Left hindlimb (tissue), 1 donor: ENCODE results near the gene RSPO3.

ENCODE experiments used
- DNase-seq: peaks from one replicate; pipeline ENCODE4 v3.0.0-alpha.2; 2018

RSPO3 gene

DNA sequence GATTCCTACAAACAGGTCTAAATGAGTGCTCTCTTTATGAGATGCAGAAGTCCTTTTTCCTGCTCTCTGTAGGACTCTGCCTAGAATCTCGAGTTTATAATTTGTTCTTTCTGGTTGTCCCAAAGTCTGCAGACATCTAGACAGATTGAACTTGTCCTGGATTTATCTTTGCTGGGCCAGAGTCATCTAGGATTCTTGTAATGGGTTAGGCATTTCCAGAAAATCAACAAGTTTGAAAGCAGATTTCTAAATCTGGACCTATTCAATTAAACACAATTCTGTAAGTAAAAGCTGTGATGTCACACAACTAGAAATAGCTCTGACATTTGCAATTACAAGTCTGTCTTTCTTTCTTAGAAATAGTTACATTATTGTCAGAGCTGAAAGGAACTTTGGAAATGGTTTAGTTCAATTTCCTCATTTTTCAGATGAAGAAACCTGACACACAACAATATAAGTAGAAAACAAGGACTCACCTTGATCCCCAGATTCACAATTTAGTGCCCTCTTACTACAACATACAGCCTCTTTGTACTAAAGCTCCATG is 4.2 kb upstream of the RSPO3 start:
- no peak for DNase-seq

DNA sequence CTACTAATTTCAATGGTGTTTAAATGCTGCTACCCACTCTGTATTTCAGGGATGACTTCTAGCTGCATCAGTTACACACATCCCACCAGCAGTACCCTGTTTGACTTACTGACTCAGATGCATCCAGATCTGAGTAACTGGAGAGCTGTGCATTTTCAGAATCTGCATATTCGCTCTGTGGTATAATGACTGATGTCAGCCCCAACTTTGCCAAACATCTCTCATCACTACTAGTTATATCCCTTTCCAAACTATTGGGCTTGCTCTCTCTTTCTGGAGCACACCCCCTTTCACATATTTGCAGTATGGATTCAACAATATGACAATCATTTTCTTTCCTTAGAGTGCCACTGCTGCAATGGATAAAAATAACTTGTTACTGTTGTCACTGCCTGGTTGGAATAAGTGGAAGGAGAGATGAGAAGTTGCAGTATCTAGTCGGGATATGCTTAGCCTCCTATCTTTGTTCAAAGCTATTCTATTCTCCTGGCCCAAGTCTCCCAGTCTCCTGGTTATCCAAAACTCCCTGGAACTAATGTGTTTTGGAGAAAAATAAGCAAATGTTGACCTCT is 3.3 kb upstream of the RSPO3 start:
- no peak for DNase-seq

DNA sequence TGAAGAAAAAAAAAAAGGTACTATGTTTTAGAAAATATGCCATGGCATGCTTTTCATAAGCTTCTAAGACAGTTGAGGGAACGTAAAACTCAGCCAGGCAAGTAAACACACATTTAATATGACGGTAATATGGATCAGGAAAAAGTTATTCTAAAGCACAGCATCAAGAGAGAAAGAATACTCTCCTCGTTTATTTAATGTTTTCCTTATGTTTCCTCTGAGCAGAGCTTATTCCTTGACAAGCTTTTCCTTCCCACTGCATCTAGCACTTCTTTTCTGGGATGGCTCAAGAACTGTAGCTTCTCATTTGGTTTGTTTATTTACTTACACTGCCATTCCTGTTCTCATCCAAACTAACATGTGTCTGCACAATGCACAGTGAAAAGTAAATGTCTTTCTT is 2.7 kb upstream of the RSPO3 start:
- no peak for DNase-seq

DNA sequence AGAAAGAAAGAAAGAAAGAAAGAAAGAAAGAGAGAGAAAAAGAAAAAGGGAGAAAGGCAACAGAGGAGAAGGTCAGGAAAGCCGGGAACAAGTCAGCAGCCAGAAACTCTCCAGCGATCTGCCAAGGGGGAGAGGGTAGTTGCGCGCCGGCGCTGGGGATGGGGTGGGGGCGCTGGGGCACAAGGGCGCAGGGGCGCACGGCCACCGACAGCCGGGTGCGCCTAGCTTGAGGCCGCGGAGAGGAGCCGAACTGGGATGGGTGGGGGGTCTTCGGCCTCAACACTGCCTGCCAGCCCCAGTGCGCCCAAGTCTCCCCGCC is 533 bp upstream of the RSPO3 start:
- DNase-seq, result no peak

DNA sequence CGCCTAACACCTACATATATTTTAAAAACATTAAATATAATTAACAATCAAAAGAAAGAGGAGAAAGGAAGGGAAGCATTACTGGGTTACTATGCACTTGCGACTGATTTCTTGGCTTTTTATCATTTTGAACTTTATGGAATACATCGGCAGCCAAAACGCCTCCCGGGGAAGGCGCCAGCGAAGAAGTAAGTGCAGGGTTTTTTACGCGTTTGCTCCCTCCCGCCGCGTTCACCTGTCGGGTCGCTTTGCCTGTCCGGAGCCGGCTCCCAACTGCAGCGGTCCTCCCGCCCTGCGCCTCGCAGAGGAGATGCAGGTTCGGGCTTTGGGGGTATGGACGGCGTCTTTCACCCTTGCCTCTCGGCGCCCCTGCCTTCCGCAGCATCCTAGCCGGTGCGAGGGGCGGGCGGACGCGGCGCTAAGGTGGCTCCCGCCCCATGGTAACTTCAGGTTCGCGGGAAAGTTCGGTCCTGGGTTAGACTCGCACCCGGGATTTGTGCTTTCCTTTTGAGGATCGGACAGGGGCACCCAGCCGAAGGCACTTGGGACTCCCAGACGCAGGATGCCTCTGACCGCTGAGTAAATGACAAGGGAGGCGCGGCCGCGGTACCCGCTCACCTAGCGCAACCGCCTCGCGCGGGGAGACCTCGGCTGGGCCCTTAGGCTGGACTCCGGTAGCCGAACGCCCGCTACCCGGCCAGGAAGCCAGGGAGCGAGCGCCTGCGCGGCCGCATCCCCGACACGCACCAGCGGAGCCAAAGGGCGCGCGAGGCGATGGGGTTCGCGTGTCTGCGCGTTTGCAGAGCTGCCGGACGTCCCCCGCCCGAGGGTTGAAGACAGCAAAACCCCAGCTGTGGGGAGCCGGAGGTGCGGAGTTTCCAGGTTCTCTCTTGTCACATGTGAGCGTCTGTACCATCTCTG is 891 bp downstream of the RSPO3 start:
- peak; percentile 40 for DNase-seq

DNA sequence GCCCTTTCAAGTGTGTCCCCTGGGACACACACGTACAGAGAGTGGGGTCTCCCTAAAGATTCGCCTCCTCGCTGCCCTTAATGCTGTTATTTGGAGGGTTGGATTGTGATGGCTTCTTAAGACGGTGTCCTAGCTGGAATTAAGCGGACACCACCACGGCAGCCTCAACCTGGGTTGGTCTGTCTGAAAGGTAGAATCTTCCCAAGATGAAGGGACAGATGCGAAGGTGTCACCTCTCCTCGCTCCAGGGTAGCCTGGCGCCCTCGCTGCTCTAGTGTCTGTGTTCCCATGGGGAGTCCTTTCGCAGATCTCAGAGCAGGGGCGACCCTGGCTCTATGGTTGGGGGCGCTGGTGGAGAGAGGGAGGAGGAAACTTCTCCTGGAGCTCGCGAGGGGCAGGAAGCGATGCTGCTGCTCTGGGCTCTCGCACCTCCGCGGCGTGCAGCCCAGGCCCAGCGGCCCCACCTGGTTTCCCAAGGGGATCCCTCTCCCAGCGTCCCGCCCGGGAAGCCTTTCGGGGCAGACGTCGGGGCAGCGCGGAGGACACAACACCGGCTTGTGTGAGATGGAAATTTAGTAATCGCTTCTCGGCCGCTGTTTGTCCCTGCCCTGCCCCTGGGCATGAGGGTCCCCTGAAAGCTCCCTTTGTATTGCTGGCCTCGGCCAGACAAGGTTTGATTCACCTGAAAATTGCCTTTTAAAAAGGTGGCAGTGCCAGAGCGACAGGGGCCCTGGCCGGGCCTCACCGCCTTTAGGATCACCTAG is 1.7 kb downstream of the RSPO3 start:
- peak; percentile 37 for DNase-seq

DNA sequence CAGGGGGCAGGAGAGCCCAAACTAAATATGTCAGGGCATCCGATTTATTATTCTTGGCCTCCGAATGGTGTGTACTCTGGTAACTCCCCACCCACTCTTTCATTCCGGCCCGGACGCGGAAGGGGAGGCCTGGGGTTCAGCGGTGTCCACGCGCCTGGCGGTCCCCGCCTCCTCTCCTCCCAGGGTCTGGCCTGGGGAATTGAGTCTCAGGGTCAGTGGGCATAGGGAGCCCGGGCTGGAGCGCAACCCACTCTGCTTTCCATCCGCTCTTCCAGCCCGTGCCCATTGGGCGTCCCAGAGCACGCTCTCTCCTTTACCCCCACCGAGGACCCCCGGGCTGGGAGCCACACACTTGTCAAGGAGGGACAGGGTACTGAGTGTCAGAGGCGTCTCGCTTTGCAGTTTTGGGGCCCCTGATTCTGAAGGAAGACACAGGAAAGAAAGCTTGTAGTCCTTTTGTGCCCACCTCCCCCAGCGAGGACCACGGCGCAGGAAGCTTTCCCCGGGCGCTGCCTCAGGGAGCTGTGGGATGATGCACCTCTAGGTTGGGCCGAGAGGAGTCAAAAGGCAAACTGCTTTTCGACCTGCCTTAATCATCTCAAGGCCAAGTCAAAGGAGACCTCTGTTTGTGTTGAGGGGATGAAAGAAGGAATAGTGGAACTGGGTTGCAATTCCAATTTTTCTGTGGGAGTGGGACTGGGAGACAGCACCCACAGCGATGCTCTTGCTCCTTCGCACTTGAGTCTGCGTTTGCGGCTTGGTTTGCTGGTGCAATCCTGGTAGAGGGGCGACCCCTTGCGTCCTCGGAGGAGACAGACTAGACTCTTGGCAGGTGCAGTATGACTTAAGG is 2.5 kb downstream of the RSPO3 start:
- peak; percentile 89 for DNase-seq

DNA sequence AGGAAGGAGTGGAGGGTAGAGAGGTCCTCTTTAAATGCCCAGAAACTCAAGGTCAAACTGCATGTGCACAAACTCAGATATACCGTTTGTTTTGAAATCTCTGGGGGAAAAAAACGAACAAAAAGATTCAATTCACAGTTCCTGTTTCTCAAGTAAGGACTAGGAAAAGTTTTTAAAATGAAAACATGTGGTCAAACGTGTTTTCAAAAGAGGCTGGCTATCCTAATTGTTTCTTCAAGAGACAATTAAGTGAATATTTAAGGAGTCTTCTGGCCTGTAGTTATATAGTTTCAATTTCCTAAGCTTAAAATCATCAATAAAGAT is 3.1 kb downstream of the RSPO3 start:
- no peak for DNase-seq

DNA sequence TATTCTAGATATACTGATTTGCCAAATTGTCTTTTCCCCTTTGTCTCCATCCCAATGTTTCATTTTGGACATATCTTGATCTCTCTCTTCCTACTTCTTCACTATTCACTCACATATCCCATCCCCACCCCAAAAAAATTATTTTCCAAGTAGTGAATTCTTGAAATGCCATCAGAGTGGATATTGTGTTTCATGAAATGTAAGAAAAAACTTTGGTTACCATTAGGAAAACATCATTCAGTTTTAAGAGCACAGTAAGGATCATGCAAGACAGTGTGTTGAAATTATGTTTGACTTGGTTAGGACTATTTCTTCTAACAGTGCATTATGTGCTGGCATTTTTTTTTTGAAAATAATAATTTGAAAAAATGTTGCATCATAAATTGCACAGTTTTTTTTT is 5.7 kb downstream of the RSPO3 start:
- DNase-seq, result no peak

DNA sequence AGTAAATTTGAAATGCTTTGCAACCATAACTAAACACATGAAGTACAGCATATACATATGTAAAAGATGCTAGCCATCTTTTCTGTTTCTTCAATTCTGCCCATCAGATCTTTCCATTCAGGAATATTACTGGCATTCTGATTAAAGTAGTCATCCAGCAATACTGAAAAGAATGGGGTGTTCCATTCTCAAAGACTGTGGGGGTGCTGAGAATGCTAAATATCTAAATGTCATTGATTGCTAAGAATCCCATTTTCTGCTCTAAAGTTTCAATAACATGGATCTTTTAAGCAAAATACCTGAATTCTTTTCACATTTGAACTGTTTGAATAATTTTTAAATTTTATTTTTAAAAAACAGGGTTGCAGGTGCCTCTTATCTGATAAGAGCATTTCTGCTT is 6.2 kb downstream of the RSPO3 start:
- DNase-seq, result no peak

DNA sequence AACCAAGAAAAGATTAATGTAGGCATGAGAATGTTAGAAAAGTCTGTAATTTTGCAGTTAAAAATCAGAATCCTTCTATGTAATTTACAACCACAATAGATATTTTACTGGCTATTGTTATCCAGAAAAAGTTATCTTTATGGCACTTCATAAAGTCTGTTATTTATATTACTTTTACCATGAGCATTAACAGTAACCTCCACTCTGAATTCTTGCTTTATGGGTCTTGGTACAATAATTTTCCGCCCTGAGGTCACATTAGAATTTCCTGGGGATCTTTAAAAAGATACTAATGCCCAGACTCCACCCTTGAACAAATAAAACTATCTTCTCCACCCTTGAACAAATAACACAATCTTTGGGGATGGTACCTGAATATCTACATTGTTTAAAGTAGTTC is 9.6 kb downstream of the RSPO3 start:
- no peak for DNase-seq

DNA sequence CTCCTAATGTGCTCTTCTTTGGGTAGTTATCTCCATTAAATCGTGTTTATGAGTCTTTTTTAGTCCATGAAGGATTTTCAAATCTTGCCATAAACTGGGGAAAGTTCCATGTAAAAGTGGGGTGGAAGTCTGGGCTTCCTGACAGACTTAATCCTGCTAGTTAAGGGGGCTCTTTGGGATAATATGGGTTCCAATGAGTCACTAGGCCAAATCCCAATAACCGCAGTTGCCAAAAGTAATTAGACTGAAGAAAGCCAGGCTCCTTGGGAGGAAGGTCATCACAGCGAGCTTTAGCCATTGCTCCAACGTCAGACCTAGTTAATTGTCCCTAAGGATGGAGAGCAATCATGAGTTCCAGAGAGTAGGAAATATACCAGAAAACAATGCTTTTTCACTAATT is 10.8 kb downstream of the RSPO3 start:
- DNase-seq, result no peak

DNA sequence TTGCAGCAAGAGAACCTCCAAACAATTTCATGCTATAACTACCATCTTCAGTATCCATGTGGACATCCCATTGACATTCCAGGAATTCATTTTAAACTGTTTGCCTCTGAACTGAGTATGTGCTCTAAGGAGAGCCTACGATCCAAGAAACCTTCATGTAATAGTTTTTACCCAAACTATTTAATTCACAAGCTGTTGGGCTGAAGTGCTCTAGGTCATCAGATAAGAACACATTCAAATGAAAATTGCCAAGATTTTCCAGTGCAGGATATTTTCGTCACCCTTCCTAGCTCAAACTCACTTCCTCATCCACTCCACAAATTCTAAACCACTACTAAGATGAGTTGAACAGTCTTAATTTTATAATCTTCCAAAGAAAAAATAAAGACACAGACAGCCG is 12.8 kb downstream of the RSPO3 start:
- no peak for DNase-seq

DNA sequence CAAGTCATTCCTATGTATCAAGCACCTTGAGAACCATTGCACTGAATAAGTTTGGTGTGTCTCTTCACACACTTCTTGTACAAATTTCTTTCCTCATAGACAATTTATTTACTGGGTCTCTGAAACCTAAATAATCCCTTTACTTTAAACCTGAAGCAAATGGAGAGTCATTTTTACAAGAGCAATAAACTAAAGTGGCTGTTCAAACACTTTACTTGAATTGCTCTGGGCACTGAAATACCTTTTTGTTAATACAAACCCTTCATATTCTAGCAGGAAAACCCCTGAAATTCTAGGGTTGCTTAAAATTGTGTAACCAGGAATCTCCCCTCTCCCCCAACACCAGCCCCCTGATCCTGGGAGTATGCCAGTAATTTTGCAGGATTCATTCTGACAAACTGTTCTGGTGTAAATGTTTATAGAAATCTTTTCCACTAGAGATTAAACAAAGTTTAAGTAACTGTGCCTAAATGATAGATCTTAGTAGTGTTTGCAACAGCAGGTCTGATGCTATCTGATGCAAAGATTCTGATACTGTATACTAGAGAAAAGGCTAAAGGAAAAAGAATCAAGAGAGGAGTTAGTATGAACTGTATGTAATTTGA is 13.4 kb downstream of the RSPO3 start:
- no peak for DNase-seq

DNA sequence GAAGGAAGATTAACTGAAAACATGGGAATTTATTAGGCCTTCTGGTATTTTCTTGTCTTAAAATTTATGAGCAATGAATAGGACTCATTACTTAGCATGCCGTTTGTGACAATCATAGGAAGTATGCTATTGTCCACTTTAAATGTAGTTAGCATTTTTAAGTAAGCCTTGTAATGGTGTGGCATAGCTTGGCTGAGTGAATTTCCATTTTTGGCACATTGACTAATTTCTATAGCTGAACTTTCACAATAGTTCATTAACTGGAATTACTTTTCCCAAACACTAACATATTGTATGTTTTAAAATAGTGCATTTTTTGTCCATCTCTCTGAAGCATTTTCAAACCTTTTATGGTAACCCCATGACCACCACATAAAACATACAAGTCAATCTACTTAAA is 15.7 kb downstream of the RSPO3 start:
- DNase-seq, result no peak

DNA sequence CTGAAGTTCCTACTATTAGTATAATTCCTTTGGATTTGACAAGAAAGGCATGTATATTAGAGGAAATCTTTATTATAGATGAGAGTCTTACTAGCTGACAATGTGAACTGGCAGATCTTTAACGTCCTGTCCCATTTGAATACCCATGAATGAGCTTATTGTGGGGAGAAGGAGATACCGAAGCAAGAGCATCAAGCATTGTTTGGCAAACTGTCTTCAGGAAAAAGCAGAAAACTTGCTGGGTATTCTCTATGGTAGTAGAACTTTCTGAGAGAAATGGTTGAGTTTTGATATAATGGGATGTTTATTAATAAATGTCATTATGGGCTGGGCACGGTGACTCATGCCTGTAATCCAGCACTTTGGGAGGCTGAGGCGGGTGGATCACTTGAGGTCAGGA is 18.3 kb downstream of the RSPO3 start:
- DNase-seq, result no peak

DNA sequence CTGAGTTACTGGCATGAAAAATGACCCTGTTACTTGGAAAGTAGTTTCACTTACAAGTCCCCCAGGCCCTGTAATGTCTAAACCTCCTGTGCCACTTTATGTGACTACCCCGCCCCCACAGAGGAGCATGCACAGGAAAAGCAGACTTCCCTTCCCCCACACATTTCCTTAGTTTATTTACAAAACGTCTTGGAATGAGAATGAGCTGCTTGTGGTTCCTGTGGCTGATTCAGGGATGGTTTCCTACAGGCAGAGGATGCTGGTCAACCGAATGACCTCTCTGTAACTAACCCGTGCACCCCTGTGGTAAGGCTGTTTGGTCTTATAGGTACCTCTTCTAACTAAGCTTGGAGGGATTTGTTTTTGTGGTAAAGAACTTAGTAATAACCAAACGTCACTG is 28.5 kb downstream of the RSPO3 start:
- DNase-seq, result peak; percentile 39

DNA sequence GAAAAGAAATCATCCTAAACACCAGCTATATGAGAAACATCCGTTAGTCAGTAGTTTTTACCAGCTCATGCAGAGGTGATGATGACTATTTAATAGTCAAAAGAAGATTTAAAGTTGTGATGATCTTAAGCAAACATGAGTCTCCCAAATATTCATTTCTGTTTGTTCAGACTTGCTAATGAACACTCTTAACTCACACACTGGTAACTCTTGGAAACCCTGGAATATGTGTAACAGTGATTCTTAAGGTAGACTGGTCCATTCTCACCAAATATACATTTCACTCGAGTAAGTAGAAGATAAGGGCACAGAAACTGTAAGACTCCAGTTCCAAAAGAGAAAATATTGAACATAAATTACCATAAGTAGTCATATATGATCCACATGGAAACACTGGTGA is 29.1 kb downstream of the RSPO3 start:
- DNase-seq, result no peak

DNA sequence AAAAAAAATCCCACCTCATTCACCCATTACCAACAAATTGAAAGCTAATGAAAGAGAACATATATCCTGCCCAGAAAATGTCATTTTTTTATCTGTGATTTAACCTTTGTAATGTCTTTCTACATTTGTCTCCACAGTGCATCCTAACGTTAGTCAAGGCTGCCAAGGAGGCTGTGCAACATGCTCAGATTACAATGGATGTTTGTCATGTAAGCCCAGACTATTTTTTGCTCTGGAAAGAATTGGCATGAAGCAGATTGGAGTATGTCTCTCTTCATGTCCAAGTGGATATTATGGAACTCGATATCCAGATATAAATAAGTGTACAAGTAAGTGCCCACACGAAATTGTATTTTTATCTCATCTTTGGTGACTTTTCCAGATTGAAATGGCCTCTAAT is 30.0 kb downstream of the RSPO3 start:
- no peak for DNase-seq

DNA sequence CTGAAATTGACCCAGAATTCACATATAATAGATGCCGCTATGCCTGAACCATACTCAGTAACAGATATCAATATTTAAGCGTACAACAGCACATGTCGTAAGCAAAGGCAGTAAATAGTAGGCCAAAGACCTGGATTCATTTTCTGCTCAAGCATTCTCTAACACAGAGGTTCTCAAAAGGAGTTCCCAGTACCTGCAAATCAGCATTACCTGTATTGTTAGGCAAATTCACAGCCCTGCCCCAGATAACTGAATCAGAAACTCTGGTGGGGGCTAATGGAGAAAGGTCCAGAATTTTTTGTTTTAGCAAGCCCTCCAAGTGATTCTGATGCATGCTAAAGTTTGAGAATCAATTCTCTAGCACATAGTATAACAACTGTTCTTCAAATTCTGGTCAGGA is 36.0 kb downstream of the RSPO3 start:
- DNase-seq, result no peak

DNA sequence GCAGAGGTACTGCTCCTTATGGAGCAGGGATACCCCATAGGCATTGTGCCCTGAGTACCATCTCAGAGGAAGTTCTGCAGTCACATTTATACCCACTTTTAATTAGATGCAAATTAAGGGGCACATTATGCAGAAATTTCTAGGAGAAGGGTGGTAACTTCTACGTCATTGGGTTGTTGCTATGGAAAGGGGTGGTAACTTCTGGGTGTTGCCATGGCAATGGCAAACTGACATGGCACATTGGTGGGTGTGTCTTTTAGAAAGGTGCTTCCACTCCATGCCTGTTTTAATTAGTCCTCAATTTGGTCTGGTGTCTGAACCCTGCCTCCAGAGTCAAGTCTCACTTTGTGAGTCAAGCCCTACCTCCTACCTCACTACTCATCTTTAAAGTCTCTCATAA is 42.0 kb downstream of the RSPO3 start:
- no peak for DNase-seq

DNA sequence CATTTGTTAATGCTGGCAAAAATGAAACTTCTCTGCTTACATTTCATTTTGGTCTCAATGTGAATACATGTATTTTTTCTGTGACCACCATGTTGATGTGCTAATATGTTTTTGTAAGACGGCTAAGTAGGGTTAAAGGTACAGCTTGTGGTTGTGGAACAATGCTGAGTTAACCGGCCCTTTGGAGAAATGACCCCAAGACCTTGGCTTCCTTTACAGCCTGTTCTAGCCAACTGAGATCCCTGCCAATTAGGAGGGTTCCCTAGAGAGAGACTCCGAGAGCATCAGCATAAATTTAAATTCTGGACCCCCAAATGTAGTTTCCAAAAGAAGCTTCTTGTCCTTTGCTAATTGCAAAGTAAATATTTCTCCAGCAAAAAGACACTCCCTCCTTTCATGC is 44.4 kb downstream of the RSPO3 start:
- peak; percentile 34 for DNase-seq

DNA sequence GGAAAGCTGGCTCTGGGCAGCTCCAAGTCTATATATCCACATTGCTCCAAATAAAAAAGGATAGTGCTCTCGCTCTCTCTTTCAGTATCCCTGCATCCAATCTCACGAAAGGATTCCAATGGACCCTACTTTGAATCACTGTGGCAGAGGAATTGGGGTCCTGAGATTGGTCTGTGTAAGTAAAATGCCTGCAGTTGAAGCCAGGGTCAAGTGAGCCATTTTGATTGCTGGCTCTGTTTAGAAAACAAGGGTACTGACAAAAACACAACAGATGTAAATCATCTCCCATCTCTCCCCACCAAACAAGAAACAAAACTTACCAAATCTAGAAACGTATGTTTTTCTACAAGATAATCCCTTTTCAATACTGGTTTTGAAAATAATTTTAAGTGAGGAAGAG is 45.6 kb downstream of the RSPO3 start:
- DNase-seq, result no peak
